Right forelimb (tissue), 1 donor: ENCODE data around the gene PPP6R1.

Experiments used
- DNase-seq: peaks from one replicate; pipeline ENCODE4 v3.0.0-alpha.2; 2018

The PPP6R1 gene

DNA sequence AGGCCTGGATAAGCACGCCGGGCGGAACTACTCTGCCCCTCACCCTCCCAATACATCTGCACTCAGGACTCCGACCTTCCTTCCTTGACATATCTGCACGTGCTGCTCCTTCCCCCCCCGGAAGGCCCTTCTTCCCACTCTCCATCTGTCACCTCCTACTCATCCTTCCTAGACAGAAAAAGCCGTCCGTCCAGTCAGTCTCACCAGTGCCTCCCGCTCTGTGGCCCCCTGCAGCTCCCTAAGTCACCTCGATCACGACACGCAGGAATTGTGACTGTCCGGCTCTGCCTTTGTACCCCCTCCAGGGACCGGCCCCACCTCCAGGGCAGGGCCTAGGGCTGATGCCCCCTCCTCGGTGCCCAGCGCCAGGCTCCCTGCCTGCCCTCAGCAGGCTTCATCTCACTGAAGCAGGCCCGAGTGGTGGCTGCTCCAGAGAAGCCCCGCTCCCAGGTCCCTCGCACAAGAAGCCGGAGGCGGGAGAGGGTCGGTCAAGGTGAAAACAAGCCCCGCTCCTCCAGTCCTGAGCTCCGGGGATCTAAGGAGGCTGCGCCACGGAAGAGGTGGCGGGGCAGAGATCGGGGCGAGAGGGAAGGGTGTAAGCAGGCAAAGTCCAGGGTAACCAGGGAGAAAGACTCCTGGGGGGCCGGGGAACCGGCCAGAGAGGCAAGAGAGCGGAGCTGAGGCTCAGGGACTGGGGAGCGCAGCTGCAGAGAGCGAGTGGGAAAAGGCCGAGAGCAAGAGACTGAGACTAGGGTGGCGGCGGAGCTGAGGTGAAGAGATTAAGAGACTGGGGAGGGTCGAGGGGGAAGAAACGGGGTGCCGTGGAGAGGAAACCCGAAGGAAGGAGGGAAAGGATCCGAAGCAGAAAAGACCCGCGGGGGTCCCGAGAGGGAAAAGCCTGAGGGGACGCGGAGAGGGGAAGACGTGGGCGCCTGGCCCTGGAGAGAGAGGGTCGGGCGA lies 1.1 kb downstream of the PPP6R1 start:
- no peak for DNase-seq

GRCh38 chr19:55256562-55257460 lies 2.0 kb downstream of the PPP6R1 start:
- no peak for DNase-seq

DNA sequence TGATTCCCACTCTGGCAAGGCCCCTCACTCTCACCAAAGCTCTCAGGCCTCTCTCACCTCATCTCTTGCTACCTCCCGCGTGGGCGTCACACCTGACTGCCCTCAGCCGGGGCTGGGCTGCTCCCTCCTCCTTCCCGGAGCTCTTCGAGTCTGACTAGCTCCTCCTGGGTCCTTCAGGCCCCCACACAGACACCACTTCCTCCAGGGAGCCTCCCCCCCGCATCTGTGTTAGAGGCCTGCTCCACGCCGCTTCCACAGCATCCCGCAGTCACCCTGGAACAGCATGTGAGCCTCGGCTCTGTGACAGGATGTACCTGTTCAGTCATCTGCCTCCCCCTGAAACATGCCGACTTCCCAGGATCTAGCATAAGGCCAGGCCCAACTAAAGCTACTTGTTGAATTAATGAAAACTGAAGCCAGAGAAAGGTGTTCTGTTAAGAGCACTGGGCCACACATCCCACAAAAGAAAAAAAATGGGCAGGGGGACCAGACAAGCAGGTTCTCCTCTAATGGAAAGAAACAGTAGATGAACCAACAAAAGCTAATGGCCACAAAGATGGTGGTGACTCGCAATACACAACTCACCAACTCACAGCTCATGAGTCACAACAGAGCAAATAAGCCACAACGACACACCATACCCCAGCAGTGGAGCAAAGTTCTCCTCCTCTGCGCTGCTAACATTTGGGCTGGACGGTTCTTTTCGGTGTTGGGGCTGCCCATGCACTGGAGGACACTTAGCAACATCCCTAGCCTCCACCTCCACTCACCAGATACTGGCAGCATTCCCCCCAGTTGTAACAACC lies 3.0 kb downstream of the PPP6R1 start:
- DNase-seq: no peak

DNA sequence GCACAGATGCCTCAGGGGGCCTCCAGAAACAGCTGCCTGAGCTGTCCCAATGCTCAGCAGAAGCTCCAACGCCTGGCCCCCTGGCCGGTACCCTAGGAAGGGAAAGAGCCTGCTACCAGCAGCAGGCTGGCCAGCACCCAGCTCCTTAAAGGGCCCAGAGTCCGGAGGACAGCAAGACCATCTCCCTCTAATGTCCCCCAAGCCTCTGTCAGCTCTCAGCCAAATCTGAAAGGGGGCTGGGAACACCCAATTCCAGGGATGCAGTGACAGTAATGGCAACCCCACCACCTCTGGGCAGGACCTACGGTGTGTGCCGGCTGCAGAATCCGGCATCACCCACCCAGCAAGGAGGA lies 4.2 kb downstream of the PPP6R1 start:
- DNase-seq: no peak

- DNase-seq: no peak
Measured at GRCh38 chr19:55253842-55254624, 4.8 kb downstream of the PPP6R1 start.

DNA sequence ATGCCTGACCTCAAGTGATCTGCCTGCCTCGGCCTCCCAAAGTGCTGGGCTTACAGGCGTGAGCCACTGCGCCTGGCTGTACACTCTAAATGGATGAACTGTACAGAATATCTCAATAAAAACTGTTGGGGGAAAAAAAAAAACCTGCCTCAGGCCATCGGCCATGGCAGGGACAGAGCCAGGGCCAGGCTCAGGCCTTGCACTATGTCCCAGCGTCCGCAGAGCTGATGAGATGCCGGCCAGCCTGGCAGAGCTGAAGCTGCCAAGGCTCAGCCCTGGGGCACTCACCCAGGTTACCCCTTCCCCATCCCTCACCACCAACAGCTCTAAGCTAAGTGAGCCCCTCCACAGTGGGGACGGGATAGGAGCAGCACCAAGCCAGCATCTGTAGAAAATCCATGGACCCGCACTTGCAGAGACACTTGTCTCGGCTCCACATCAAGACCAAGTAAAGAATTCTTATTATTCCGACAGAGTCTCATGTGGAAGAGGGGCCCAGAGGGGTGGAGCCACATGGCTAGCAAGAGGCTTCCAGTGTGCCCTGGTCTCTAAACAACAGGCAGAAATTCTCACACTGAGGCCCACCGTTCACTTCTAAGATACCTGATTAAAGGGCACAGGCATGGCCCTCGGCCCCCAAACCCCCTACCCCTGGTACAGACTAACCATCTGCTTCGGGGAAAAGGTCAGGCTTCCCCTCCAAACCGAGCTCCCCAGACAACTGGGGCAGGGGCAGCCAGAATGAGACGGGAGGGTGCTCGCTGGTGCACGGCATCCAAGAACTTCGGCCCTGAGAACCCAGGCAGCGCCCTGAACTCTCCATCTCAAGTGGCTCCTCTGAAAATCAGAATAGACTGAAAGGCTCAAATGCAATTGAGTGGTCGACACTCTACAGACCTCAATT lies 5.8 kb downstream of the PPP6R1 start:
- DNase-seq: no peak

DNA sequence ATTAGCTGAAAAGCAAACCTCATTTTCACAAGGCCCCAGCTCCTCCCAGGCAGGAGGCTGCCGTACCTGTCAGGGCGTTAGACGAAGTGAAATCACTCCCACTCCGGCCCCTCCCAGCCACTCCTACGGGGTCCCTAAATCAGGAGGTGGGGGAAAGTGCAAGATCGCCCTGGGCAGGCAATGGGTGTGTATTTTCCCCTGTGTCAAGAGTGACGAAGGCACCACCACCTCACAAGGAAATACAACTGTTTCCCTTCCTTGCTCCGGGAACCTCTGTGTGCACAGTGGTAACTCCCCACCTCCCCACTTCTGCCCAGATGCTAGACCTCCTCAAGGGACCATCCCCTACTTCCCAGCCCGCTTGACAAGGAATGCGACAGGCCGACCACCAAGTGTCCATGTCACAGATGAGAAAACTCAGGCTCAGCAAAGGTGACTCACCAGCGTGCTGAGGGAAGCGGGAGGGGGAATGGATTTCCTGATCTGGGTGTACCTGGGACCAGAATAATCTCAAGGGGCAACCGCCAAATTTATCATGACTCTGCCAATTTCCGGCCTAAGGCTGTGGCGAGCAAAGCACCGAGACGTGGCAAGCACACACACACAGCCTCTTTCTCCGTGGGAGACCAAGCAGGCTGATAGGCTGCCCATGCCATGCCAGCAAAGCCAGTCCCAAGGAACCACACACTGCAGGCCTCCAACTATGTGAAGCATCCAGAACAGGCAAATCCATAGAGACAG lies 7.3 kb downstream of the PPP6R1 start:
- no peak for DNase-seq

DNA sequence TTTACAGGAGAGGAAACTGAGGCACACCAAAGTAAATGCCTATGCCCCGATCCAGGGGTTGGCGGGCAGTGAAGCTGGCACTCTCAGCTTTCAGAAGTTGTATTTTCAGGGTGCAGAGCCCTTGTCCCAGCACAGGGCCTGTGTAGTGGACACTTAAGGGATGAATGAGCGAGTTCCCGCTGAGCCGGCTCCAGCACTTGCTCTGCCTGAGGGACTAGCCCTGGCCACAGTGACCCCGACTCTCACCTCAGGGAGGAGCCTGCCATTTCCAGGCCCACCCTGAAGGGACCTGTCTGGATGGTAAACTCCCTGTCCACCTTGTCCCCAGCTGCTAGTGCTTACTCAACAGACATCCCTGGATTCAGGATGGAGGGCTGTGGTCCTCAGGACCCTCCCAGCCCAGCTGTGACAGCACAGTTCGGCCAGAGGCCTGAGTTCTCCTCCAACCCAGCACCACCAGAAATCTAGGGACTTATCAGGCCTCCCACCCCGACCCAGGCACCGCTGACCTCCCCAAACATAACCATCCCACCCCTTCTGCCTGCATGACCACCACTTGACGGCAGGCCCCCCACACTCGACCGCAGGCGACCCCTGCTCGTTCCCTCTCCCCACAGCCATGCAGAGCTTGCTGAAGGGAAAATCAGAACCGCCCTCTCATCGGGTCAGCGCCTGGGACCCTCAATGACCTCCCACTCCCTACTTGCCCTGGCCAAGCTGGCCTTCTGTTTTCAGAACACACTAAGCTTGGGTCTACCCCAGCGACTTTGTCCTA lies 8.4 kb downstream of the PPP6R1 start:
- DNase-seq: no peak

DNA sequence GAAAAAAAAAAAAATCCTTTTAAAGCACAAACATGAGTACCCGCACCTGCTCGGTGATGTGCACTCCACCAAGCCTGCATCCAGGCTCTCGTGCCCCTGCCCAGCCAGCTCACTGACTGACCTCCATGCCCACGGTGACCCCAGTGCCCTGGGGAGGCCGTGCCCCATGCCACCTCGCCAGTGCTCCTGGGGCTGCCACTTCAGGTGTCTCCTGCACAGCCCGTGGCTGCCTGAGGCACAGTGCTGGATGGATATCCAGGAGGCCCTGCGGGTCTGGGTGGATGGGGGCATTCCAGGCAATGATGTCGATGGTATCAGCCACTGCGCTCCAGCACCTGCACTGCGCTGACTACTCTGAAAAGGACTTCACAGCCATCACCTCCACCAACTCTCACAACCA lies 9.0 kb downstream of the PPP6R1 start:
- no peak for DNase-seq

- DNase-seq: no peak
Measured at GRCh38 chr19:55248704-55249103, 10.1 kb downstream of the PPP6R1 start.

DNA sequence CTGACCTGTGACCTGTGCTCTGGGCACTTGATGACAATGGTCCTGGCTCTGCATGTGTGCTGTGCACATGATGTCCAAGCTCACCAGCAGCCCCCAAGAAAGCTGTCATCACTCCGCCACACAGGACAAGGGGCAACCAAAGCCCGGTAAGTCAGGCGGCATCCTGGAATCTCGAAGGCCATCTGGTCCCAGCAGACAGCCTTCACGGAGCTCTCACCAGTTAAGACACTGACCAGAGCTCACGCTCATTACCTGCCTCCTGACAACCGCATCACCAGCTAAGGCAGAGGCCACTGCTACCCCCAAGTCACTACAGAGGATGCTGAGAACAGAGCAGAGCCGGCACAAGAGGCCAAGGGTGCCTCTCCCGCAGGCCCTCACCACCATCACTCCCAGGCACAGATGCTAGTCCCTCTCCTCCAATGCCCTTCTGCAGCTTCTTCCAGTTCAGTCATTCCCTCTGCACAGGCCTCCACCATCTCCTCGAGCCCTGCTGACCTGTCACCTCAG lies 10.6 kb downstream of the PPP6R1 start:
- no peak for DNase-seq

GRCh38 chr19:55247621-55248099 lies 11.2 kb downstream of the PPP6R1 start:
- peak; percentile 63 for DNase-seq

DNA sequence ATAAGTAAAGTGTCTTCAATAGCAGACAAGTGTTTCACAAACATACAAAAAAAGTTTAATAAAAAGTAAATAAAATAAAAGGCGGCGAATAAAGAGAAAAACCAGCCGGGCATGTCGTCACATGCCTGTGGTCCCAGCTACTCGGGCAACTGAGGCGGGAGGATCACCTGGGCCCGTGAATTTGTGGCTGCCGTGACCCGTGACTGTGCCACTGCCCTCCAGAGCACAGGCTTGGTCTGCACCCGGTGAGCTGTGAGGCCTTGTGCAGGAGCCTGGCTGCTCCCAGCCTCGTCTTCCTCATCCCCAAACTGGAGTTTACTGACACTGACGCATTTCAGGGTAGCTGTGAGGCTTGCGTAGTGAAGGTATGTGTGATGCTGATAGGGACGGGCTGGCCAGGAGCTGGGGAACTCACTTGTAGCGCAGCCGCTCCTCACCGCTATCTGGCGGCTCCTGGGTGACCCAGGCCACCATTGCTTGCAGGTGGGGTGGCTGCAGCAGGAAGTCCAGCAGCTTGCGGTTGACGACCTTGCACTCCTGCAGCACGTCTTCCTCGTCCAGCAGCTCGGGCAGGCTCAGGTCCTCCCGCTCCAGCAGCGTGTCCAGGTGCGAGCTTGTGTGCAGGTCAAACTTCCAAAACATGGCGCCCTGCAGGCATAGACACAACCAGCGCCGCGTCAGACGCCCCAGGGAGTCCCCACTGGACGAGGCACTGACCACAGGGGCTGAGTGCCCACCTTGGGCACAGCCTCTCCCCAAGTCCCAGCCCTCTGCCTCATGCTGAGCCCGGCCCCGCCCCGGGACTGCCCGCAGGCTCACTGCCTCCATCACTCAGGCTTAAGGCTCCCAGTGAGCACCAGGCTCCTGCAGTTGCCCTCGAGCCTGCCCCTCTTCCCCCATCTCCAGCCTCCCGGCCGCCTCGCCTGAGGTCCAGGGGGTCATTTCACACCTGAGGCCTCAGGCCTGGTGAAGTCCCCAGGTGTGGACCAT lies 12.1 kb downstream of the PPP6R1 start:
- DNase-seq: no peak

GRCh38 chr19:55245236-55245904 lies 13.4 kb downstream of the PPP6R1 start:
- no peak for DNase-seq

- DNase-seq: no peak
Measured at GRCh38 chr19:55244004-55244680, 14.7 kb downstream of the PPP6R1 start.

DNA sequence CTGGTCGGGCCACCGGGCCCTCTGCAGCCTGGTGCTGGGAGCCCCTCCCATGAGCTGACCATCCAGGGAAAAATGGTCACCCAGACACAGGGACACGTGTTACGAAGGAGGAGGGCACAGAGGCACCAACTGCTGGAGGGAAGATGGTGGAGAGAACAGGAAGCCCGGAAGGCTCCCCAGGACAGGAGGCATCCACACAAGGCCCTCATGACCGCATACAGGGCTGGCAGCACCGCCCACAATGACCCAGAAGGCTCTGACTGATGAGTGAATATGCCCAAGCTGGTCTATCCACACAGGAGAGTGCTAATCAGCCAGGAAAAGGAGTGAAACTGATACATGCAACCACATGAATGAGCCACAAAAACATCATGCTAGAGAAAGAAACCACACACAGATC lies 16.3 kb downstream of the PPP6R1 start:
- no peak for DNase-seq
